HG02623 (cell line): ENCODE results near the gene ZBTB47.

Source experiments
- ATAC-seq: cut with Tn5 transposase; IDR thresholded peaks from one replicate; pipeline ENCODE4 v1.9.1; 2021; ENCODE audit warnings: moderate library complexity; ENCODE audit not compliant: unreplicated experiment

ZBTB47 gene

DNA sequence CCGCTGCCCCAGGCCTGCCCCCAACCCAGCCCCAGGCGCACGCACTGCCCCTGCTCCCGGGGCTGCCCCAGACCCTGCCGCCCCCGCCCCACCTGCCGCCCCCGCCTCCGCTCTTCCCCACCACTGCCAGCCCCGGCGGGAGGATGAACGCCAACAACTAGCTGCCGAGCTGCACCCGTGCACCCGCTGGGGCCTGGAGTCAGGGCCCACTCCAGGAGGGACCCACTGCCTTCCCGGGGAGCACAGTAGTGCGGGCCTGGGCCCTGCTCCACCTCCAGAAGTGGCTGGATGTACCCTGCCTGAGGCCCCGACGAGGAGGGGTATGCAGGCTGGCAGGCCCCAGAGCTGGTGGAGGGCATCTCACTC is 10.9 kb downstream of the ZBTB47 start:
- ATAC-seq = no peak

DNA sequence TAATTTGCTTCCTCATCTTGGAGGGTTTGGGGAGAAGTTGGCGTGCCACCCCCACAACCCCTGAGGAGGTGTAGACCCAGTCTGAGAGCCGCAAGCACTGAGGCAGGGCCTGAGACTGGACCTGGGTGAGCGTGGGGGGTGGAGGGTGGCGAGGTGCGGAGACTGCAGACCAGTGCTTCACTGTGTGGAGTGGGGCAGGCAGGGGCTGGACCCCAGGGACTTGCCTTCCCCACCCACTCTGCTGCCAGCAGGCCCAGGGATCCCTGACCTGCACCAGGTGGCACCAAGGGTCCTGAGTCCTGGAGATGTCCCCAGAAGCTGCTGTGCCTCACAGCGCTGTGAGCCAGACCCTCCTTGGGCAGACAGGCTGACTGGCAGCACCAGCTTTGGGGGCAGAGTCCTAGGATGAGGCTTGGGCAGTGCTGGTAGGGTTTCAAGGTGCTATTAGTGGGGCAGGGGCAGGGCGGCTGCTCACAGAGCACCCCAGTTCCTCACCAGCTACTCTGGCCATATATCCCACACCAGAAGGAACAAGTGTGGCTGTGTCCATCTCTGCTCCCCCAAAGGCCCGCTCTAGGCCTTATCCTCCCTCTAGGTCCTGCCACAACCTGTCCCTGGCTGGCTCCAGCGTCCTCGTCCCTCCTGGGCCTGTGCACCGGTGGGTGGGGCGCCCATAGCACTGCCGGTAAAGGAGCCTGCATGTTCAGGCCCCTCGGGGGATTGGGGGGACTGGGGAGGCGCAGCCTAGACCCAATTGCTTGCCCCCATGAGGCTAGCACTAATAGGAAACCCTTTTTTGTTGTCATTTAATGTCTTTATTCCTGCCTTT is 11.8 kb downstream of the ZBTB47 start:
- no peak for ATAC-seq

DNA sequence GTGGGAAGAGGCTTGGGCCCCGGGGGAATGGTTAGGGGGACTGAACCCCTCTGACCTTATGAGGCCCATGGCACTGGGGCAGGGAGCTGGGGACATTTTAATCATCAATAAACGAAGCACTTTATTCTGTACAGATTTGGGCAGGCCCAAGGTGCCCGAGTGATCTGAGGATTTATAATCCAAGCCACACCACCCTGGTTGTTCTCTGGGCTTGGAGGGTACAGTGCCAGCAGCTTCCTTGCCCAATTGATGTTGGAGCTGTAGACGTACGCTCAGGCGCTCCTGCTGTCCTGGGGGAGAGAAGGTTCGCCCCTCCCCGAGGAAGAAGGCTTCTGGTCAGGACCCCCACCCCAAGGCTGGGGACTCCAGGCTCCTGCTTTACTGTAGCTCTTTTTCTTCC is 12.5 kb downstream of the ZBTB47 start:
- no peak for ATAC-seq

DNA sequence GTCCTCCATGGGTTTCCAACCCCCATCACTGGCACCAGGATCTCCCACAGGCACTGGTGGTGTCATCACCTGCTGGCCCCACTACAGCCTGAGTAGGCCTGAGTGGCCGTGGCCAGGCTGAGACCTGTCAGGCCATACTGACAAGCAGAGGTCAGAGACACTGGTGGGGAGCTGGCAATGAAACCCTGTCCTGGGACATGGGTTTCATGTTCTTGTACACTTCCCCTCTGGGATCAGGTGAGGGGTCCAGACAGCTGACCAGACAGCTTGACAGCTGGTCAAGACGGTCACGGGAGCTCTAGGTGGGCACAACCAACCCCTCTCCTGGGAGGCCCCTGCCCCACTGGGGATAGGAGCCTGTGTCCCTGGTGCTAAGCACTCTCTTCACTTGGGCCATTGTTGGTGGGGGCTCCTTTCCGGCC is 13.1 kb downstream of the ZBTB47 start:
- no peak for ATAC-seq

DNA sequence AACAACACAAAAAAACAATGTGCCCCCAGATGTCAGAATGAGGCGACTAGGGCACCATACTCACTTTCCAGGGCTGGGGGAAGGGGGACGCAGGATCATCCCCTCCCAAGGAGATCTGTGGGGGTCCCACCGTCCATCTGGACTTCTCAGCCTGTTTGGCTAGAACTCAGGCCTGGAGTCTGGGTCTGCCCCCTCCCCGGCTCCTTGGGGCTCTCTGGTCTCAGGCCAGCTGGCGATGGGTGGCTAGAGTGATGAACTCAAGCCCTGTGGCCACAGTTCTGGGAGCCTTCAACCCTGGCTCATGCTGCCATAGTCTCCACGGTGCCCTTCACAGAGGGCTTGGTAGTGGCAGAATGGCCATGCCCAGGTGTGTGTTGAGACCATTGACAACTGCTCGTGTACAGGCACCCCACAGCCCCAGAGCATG is 13.6 kb downstream of the ZBTB47 start:
- ATAC-seq = no peak

DNA sequence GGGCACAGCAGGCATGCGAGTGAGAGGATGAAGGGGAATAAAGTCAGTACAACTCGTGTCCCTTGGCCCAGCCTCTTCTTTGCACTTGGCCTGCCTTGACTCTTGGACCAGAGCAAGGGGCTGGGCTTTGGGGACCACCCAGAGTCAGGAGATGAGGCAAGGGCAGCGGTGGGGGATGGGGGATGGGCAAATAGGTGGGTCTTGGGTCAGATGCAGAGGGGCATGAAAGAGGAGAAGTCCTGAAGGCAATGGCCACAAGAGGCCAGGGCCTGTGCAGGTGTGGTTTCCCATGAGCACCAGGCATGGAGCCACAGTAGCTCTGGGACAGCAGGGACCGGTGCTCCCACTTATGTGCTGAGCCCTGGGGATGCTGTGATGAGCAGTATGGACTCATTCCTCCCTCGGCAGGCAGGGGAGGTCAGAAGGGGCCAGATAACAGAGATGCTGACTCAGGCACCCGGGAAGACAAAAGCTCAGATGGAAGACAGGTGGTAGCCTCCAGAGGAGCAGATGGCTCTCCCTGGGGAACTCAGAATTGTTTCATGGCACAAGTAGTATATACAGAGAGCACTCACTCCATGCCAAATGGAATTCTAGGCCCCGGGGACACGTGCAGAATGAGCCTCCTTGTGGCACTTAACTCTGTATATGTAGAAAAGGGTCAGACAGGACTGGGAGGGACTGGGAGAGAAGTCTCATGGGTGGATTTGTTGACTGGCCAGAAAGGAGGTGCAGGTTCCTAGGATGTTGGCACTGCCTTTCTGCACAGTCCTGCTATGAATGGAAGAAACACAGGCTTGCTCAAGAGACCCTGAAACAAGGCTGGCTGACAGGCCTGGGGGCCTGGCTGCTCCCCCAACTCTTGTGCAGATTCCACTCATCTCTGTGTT is 14.3 kb downstream of the ZBTB47 start:
- ATAC-seq = no peak

DNA sequence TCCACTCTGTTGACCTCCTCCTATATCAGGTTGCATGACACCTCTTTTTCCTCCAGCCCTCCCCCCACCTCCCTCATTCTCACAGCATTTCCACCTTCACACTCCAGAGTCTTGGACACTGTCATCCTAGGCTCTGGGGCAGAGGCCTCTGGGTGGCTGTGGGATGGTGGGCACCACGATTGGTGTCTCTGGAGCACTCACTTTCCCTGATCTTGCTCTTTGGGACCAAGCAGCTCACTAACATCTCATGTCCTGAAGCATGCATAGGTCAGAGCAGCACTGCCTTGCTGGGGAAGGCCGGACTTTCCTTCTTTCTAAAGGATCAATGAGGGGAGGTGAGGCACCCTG is 14.9 kb downstream of the ZBTB47 start:
- no peak for ATAC-seq

DNA sequence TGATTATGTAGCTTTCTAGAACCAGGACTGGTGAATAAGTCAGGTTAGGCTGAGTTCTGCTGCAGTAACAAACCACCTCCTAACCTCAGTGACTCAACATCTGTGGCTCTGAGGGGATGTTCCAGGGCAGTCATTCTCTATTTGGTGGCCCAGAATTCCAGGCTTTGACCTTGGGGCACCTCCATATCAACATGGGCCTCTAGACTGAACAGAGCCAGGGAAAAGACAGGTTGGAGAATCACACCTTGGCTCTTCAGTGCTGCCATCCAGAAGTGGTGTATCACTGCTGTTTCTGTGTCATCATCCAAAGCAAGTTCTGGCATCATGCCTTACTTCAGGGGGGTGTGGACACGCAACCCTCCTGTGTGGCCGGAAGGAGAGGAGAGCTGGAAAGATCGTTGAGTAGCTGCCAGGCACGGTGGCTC is 15.3 kb downstream of the ZBTB47 start:
- no peak for ATAC-seq

DNA sequence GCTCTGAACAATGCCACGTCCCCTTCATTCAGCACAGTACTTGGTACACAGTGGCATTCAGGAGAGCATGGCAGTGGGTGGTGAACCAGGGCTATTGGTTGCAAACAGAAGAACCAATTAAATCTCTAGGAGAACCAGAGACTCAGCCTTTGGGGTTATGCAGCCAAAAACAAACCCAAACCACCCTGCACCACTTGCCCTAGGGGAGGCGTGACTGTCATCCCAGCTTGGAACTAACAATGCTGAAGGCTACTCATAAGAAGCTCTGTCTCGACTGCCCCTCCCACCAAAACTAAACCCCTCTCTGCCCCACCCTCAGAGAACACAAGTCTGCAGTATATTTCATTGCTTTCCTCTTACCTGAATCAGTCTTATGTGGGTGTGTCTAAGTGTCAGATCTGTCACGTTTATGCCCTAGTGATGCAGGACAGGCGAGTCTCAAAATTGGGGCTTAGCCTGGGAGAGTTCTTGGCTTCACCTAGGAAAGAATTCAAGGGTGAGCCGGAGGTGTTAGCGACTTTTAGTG is 16.6 kb downstream of the ZBTB47 start:
- ATAC-seq = no peak

DNA sequence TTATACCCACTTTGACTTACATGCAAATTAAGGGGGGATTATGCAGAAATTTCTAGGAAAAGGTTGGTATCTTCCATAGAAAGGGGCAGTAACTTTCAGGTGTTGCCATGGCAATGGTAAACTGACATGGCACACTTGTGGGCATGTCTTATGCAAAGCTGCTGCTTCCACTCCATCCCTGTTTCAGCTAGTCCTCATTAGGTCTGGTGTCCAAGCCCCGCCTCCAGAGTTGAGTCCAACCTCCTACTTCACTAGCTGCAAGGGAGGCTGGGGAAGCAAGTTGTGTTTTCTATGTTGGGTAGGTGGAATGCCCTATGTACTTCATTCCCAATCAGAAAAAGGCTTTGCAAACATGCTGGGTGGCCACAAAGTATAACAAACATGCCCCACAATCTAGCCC is 17.2 kb downstream of the ZBTB47 start:
- no peak for ATAC-seq

DNA sequence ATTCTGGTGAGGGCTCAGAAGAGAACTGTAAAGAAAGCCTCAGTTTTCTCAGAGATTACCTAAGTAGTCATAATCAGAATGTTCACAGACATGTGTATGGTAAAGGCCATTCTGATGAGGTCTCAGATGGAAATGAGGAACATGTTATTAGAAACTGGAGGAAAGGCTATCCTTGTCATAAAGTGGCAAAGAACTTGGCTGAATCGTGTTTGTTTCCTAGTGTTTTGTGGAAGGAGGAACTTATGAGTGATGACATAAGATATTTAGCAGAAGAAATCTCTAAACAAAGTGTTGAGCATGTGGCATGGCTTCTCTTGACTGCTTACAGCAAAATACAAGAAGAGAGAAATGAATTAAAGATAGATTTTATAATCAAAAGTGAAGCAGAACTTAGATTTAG is 19.0 kb downstream of the ZBTB47 start:
- ATAC-seq = no peak

DNA sequence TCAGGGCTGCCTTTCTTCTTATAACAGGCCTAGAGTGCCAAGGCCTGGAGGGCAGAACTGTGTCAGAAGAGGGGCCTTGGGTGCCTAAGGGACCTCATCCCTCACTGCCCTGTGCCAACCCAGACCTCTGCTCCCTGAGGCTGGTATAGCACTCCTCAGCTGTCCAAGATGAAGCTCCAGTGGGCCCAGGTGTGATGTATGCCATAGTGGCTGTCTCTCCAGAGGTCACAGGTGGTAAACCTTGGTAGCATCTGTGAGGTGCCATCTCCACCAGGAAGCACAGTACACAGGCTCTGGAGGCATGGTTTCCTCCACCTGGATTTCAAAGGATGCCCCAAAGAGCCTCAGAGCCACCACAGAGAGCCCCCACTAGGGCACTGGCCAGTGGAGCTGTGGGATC is 19.6 kb downstream of the ZBTB47 start:
- no peak for ATAC-seq

DNA sequence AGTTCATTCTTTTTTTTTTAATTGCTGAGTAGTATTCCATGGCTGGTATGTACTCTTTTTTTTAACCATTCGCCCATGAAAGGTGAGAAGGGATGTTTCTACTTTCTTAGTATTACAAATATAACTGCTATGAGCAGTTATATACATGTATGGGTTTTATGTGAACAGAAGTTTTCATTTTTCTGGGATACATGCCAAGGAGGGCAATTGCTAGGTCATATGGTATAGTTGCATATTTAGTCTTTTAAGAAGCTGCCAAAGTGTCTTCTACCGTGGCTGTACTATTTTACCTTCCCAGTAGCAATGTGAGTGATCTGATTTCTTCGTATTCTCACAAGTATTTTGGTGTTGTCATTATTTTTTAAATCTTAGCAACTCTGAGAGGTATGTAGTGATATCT is 20.6 kb downstream of the ZBTB47 start:
- no peak for ATAC-seq

DNA sequence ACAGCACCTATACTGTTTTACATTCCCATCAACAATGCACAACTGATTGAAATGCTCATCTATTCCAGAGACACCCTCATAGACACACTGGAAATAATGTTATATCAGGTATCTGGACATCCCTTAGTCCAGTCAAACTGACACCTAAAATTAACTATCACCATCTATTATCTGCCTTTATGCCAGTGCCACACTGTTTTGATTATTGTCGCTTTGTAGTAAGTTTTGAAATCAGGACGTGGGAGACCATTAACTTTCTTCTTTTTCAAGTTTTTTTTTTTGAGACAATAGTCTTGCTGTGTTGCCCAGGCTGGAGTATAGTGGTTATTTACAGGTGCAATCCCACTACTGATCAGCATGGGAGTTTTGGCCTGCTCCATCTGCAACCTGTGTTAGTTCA is 22.4 kb downstream of the ZBTB47 start:
- ATAC-seq = no peak

DNA sequence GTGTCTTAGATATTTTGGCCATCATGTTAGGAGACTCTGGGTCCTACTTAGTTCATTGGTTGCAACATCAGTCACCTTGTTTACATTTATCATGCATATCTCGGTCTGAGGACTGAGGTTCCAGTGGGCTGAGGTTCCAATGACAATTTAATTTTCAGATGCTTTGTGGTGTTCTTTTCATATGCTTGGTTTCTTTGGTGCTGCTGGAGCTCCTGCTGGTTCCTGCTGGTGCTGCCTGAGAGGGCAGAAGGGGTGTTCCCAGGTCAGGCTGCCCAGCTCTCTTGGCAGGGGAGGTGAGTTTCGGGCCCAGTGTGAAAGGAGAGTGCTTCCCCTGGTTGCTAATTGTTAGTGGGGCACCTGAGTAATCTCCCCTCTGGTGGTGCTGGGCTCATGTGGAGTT is 24.9 kb downstream of the ZBTB47 start:
- no peak for ATAC-seq

DNA sequence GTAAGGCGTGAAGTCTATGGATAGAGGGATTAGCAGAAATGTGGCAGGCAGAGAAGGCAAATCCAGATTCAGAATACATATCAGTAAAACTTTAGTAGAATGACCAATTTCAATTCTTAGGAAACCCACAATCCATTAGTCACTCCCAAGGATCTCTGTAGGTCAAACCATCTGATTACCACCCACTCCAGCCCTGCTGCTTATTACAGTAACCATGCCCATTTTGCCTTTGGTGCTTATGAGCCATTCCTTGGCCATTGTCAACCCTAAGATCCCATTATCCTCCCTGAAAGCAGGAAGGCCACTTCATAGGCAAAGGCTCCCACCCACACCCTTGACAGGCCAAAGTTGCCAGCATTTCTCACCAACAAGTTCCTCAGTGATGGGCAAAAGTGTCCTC is 26.8 kb downstream of the ZBTB47 start:
- ATAC-seq = no peak

DNA sequence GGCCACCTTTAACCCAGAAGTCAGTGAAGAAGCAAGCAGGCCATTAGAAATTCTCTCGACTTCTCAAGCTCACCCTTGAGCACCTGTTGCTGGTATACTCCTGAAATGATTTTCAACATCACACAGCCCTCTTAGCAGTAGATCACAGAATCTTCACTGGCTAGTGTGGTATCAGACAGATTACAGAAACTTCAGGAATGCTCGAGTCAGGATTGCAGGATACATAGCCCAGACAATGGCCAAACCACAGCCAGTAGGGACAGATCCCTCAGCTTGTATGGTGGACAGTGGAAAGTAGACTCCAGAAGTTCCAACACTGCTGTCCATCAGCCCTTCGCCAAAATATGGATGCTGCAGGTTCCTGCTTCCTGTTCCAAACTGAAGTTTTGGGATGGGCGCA is 27.3 kb downstream of the ZBTB47 start:
- ATAC-seq = no peak

DNA sequence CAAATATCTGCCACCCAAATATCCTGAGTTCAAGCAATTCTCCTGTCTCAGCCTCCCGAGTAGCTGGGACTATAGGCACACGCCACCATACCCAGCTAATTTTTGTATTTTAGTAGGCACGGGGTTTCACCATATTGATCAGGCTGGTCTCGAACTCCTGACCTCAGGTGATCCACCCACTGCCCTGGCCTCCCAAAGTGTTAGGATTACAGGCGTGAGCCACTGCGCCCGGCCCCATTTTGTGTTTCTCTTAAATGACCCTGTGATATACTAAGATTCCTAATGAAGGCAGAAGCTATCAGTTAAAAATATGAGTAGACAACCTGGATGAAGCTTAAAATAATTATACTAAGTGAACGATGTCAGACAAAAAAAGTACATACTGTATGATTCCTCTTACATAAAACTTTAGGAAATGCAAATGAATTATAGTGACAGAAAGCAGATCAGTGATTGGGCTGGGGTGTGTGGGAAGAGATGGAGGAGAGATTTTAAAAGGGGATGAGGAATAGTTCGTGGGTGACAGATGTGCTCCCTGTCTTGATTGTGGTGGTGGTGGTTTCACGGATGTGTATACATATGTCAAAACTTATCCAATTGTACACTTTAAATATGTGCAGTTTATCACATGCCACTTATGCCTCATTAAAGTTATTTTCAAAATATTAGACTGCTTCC is 28.0 kb downstream of the ZBTB47 start:
- no peak for ATAC-seq

DNA sequence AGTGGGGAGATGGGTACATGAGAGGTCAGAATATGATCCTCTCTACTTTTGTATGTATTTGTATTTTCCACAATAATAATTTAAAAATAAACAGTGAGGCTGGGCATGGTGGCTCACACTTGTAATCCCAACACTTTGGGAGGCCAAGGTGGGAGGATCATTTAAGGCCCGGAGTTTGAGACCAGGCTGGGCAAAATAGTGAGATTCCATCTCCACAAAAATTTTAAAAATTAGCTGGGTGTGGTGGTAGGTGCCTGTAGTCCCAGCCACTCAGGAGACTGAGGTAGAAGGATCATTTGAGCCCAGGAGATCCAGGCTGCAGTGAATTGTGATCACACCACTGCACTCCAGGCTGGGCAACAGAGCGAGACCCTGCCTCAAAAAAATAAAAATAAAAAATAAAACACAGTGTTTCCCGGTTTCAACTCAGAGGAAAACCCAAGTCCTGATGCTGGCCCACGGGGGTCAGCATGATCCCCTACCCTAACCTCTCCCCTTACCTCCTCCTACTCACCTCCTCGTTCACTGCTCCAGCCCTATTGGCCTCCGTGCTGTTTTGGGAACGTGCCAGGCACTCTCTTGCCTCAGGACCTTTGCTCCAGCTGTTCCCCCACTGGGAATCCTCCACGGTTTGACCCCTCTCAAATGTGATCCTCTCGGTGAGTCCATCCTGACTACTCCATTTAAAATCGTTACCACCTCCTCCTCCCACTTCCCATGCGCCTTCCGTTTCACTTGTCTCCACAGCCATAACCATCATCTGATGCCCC is 29.0 kb downstream of the ZBTB47 start:
- ATAC-seq = no peak

DNA sequence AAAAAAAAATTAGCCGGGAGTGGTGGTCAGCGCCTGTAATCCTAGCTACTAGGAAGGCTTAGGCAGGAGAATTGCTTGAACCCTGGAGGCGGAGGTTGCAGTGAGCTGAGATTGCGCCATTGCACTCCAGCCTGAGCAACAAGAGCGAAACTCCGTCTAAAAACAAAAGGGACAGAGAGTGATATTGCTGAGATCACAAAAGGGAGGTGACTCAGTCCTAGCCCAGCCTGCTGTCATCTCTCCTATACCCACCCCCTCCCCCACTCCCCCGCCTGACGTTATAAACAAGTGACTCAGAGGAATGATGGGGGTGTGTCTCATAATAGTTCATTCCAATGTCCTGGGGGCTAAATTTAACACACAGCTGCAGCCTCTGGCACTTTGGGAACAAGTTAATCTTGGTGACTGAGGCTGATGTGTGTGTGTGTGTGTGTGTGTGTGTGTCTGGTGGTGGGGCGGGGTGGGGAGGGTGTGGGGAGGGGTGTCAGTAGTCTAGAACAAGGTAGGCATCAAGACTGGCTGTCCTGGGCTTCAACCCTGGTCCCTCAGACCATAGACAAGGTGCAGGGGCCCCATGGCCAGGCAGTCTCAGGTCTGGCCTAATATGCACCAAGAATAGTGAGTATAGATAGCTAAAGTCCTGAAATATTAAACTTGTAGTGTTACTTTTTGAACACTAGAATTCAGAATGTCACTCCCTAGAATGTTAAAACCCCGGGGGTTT is 30.5 kb downstream of the ZBTB47 start:
- no peak for ATAC-seq
